Neuronal stem cell (in vitro differentiated cells): Measurements from ENCODE around the gene MARCHF3.

ENCODE experiments used
- DNase-seq: peaks from one replicate; pipeline ENCODE4 v3.0.0-alpha.2; 2013; ENCODE audit warnings: low spot score
- H2AFZ ChIP-seq: one replicate; pipeline ENCODE4 v1.6.1; 2013; ENCODE audit warnings: mild to moderate bottlenecking, low read length, inconsistent platforms
- H2AK5ac ChIP-seq: 2 replicates; pipeline ENCODE4 v1.6.1; 2013; ENCODE audit warnings: low read depth, mild to moderate bottlenecking, inconsistent platforms, low read length, moderate library complexity, mixed read lengths
- H2BK120ac ChIP-seq: 2 replicates; pipeline ENCODE4 v1.6.1; 2013; ENCODE audit warnings: low read depth, mild to moderate bottlenecking, inconsistent platforms, low read length, moderate library complexity, mixed read lengths
- H2BK12ac ChIP-seq: one replicate; pipeline ENCODE4 v1.6.1; 2013; ENCODE audit warnings: low read length, inconsistent platforms
- H2BK15ac ChIP-seq: 2 replicates; pipeline ENCODE4 v1.6.1; 2013; ENCODE audit warnings: mild to moderate bottlenecking, low read length, inconsistent platforms, mixed read lengths
- H2BK5ac ChIP-seq: one replicate; pipeline ENCODE4 v1.6.1; 2013; ENCODE audit warnings: inconsistent platforms, mild to moderate bottlenecking, low read length, moderate library complexity
- H3K14ac ChIP-seq: one replicate; pipeline ENCODE4 v1.6.1; 2013; ENCODE audit warnings: low read length, inconsistent platforms
- H3K18ac ChIP-seq: 2 replicates; pipeline ENCODE4 v1.6.1; 2013; ENCODE audit warnings: low read length, inconsistent platforms
- H3K23ac ChIP-seq: 2 replicates; pipeline ENCODE4 v1.6.1; 2013; ENCODE audit warnings: low read depth, mild to moderate bottlenecking, mixed read lengths, low read length, inconsistent platforms; ENCODE audit not compliant: poor library complexity
- H3K27ac ChIP-seq: replicated peaks from 3 replicates; pipeline ENCODE4 v1.5.1; 2013; ENCODE audit warnings: low read length, inconsistent platforms
- H3K27me3 ChIP-seq, 3 experiments: 2 replicates each; pipeline ENCODE4 v1.6.1; 2013; ENCODE audit warnings: low read length in 3 of 3, mild to moderate bottlenecking in 2 of 3, inconsistent platforms in 1 of 3, low read depth in 1 of 3, mixed read lengths in 1 of 3, moderate library complexity in 1 of 3; ENCODE audit not compliant: control insufficient read depth in 3 of 3, insufficient read depth in 3 of 3
- H3K36me3 ChIP-seq, 2 donors: replicated peaks in 1 of 2; 2 replicates each; pipeline ENCODE4 v1.6.1; 2013; ENCODE audit warnings: low read length in 2 of 2; ENCODE audit not compliant: control insufficient read depth in 2 of 2, insufficient read depth in 2 of 2
- H3K4ac ChIP-seq: 2 replicates; pipeline ENCODE4 v1.6.1; 2013; ENCODE audit warnings: inconsistent platforms, mild to moderate bottlenecking, low read length, moderate library complexity
- H3K4me1 ChIP-seq, 2 donors: 1 replicate in 1 of 2; 2 replicates in 1 of 2; pipeline ENCODE4 v1.6.1; 2013; ENCODE audit warnings: low read length in 2 of 2, low read depth in 1 of 2; ENCODE audit not compliant: control insufficient read depth in 2 of 2, insufficient read depth in 1 of 2
- H3K4me2 ChIP-seq: one replicate; pipeline ENCODE4 v1.6.1; 2013; ENCODE audit warnings: mild to moderate bottlenecking, low read length, inconsistent platforms; ENCODE audit not compliant: insufficient read depth, poor library complexity, severe bottlenecking
- H3K4me3 ChIP-seq, 2 donors: 2 replicates each; pipeline ENCODE4 v1.5.1; 2013; ENCODE audit warnings: low read length in 2 of 2, mild to moderate bottlenecking in 2 of 2, inconsistent platforms in 1 of 2, moderate library complexity in 1 of 2
- H3K79me1 ChIP-seq: one replicate; pipeline ENCODE4 v1.6.1; 2013; ENCODE audit warnings: low read depth, mild to moderate bottlenecking, inconsistent platforms, low read length, moderate library complexity
- H3K9ac ChIP-seq: one replicate; pipeline ENCODE4 v1.6.1; 2013; ENCODE audit warnings: mild to moderate bottlenecking, low read depth, low read length, inconsistent platforms; ENCODE audit not compliant: poor library complexity
- H3K9me3 ChIP-seq, 2 donors: replicated peaks in 1 of 2; 2 replicates each; pipeline versions ENCODE3 to v1.6.1; 2013; ENCODE audit warnings: low read length in 2 of 2, mild to moderate bottlenecking in 2 of 2, inconsistent platforms in 1 of 2, low read depth in 1 of 2, mixed read lengths in 1 of 2, moderate library complexity in 1 of 2; ENCODE audit not compliant: control insufficient read depth in 2 of 2, insufficient read depth in 1 of 2
- H4K8ac ChIP-seq: one replicate; pipeline ENCODE4 v1.6.1; 2013; ENCODE audit warnings: low read depth, mild to moderate bottlenecking, inconsistent platforms, low read length, moderate library complexity
- H4K91ac ChIP-seq: one replicate; pipeline ENCODE4 v1.6.1; 2013; ENCODE audit warnings: low read length, low read depth, mild to moderate bottlenecking, inconsistent platforms; ENCODE audit not compliant: poor library complexity
- WGBS, 2 donors: extraction: QIAGEN DNeasy Blood & Tissue Kit; methylation state at CpG; one replicate each; pipeline ENCODE4 v1.1.7; 2013; ENCODE audit warnings: missing lambda C conversion rate in 2 of 2, mixed read lengths in 1 of 2; ENCODE audit not compliant: insufficient read length in 2 of 2, insufficient replicate concordance in 1 of 2; ENCODE audit errors: extremely low coverage in 2 of 2; 5-methylcytosine and 5-hydroxymethylcytosine counted together

Gene MARCHF3

DNA sequence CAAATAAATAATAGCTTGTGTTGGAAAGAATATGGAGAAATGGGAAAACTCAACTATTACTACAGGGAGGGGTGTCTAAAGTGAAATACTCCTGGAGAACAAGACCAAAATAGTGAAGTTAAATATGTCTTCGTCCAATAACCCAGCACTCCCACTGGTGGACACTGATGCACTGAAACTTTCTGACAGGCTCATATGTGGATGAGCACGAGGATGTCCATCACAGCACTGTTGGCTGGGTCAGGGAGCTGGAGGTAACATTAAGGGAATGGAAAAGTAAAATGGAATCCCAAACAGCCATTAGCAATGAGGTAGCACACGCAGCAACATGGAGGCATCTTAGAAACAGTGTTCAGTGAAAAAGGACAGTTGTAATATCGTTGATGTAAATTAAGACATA, 167.0 kb downstream of the MARCHF3 start:
- Histone ChIP-seq H3K18ac (no peak overlapping the region), H2BK15ac (no peak overlapping the region), H3K23ac (no peak overlapping the region), H3K4me1 (peaks cover 2 to 5% of the 10 kb centered on the region in 2 donors), H3K27ac (no peak overlapping the region), H2AK5ac (no peak overlapping the region), H3K27me3 (no peaks in the 10 kb centered on the region), H2BK120ac (no peak overlapping the region), H2AFZ (no peak overlapping the region), H3K36me3 (peaks cover 0 to 13% of the 10 kb centered on the region in 2 donors), H2BK5ac (no peak overlapping the region), H3K9me3 (no peaks in the 10 kb centered on the region), H3K9ac (no peak overlapping the region), H3K4me2 (no peak overlapping the region), H4K8ac (no peak overlapping the region), H3K14ac (no peak overlapping the region), H3K4me3 (no peak overlapping the region), H2BK12ac (no peak overlapping the region), H3K4ac (no peak overlapping the region), H3K79me1 (no peaks in the 10 kb centered on the region), H4K91ac (no peak overlapping the region)
- DNase-seq = no peak
- no CpG with 5 or more reads among the region's 4 CpGs for WGBS, 2 donors

GRCh38 chr5:126858441-126858840, 171.9 kb downstream of the MARCHF3 start:
- no peak overlapping the region for H3K4me2 ChIP-seq
- no peaks in the 10 kb centered on the region for H3K9me3 ChIP-seq
- no peak for DNase-seq
- H4K8ac ChIP-seq = no peak overlapping the region
- no CpG with 5 or more reads among the region's 11 CpGs for WGBS, 2 donors
- no peak overlapping the region for H2AK5ac ChIP-seq
- H3K27me3 ChIP-seq = no peaks in the 10 kb centered on the region
- H3K4ac ChIP-seq = no peak overlapping the region
- H3K36me3 ChIP-seq = peaks cover 2 to 12% of the 10 kb centered on the region in 2 donors
- H2BK12ac ChIP-seq = no peak overlapping the region
- peak overlapping the region; percentile 71 for H3K18ac ChIP-seq
- peaks cover 2 to 6% of the 10 kb centered on the region in 2 donors for H3K4me1 ChIP-seq
- no peak overlapping the region for H2AFZ ChIP-seq
- H3K9ac ChIP-seq = no peak overlapping the region
- no peak overlapping the region for H3K4me3 ChIP-seq
- no peak overlapping the region for H4K91ac ChIP-seq
- H3K14ac ChIP-seq = no peak overlapping the region
- peak overlapping the region; percentile 24 for H2BK5ac ChIP-seq
- no peak overlapping the region for H3K27ac ChIP-seq
- no peak overlapping the region for H2BK120ac ChIP-seq
- peaks cover under 1% of the 10 kb centered on the region for H3K79me1 ChIP-seq
- H3K23ac ChIP-seq = no peak overlapping the region
- H2BK15ac ChIP-seq = peak overlapping the region; percentile 37

DNA sequence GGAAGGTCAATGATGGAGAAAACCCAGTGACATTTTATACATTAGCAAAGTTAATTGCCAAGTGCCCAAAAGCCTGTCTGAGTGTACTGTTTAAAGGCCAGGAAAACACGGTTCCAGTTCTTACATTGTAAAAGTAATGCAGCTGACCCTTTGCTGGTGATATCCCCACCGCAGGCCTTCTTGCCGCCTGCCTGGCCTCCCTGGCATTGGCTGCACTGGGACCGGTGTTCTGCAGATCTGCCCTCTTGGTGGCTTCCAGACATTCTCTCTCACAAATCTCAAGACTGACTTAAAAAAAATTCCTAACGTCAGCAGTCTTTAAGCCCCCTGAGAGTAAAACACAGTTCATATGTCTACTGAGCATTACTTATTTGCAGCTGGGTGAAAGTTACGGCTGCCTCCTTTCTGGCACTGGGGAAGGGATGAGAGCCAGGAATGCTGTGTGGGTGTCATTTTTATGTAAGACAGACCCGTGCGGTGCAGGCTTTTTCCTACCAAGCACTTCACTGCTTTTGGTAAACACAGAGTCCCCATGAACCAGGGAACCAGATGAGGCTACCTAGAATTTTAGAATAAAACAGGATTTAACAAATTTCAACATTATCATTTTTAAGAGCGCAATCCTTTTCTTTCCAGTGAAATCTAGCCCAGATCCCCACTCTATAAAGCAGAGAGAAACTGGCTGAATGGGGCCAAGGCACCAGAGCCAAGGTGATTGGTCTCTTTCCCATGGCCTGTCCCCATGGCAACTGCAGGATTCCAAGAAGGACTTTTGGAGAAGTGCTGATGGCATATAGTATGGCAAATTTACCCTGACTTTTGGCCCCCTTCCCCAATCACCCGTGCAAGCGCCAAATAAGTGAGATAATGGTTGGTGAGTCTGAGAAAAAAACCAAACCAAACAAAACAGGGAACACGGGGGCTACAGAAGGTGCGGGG, 172.6 kb downstream of the MARCHF3 start:
- Histone ChIP-seq H3K27me3 (no peaks in the 10 kb centered on the region), H3K9me3 (no peaks in the 10 kb centered on the region), H3K36me3 (peaks cover 2 to 12% of the 10 kb centered on the region in 2 donors), H3K4ac (no peak overlapping the region), H4K8ac (no peak overlapping the region), H2BK12ac (no peak overlapping the region), H3K9ac (no peak overlapping the region), H3K4me1 (peaks cover 2 to 6% of the 10 kb centered on the region in 2 donors), H3K23ac (no peak overlapping the region), H4K91ac (no peak overlapping the region), H2AK5ac (no peak overlapping the region), H2BK5ac (peak overlapping the region; percentile 15), H3K14ac (no peak overlapping the region), H3K4me3 (no peak overlapping the region), H2AFZ (peak overlapping the region; percentile 22), H2BK15ac (no peak overlapping the region), H2BK120ac (no peak overlapping the region), H3K18ac (no peak overlapping the region), H3K27ac (no peak overlapping the region), H3K4me2 (no peak overlapping the region), H3K79me1 (peaks cover 2% of the 10 kb centered on the region)
- DNase-seq = no peak
- WGBS, 2 donors = no CpG with 5 or more reads among the region's 13 CpGs

DNA sequence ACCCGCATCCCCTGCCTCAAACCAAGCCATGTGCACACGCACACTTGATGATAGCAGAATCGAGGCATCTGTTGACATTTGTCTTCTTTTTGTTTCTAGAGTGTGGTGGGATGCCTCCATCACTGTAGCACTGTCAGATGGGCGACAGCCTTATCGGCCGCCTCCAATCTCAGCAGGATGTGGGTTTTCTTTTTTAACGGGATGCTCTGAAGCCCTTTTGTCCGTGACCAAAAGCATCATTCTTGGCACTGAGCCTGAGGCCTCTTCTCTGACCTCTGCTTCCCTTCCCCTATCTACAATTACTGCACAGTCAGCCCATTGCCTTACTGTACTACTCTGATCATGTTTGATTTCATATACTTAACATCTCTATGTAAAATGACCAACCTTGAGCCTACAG, 175.1 kb downstream of the MARCHF3 start:
- no peak overlapping the region for H2BK12ac ChIP-seq
- no peak for DNase-seq
- H3K9ac ChIP-seq = no peak overlapping the region
- H3K18ac ChIP-seq = no peak overlapping the region
- H2BK120ac ChIP-seq = no peak overlapping the region
- no peak overlapping the region for H2BK15ac ChIP-seq
- no peaks in the 10 kb centered on the region for H3K9me3 ChIP-seq
- H2AK5ac ChIP-seq = no peak overlapping the region
- no CpG with 5 or more reads among the region's 8 CpGs for WGBS, 2 donors
- no peak overlapping the region for H3K14ac ChIP-seq
- no peaks in the 10 kb centered on the region for H3K27me3 ChIP-seq
- H3K36me3 ChIP-seq = peaks cover 2 to 5% of the 10 kb centered on the region in 2 donors
- H2AFZ ChIP-seq = no peak overlapping the region
- no peak overlapping the region for H3K4ac ChIP-seq
- no peak overlapping the region for H4K91ac ChIP-seq
- no peak overlapping the region for H4K8ac ChIP-seq
- H2BK5ac ChIP-seq = no peak overlapping the region
- H3K79me1 ChIP-seq = peaks cover 2% of the 10 kb centered on the region
- H3K27ac ChIP-seq = no peak overlapping the region
- no peak overlapping the region for H3K4me2 ChIP-seq
- H3K23ac ChIP-seq = no peak overlapping the region
- no peak overlapping the region for H3K4me3 ChIP-seq
- peaks cover 7 to 16% of the 10 kb centered on the region in 2 donors for H3K4me1 ChIP-seq
